DOHH2 (cell line): ENCODE data around the gene CTCF.
A peak's percentile ranks its signal among the peaks of the same experiment; 100 is the strongest.

ENCODE experiments used
- H3F3A ChIP-seq: fragments of 200-600 bp; sonication (generic), shearing (Covaris generic); 2 replicates; pipeline ENCODE4 v1.6.0; 2016; ENCODE audit warnings: antibody characterized with exemption, mild to moderate bottlenecking; ENCODE audit not compliant: control insufficient read depth, insufficient read depth
- H3K27ac ChIP-seq: fragments of 200-600 bp; sonication (generic); 2 replicates; pipeline ENCODE4 v1.5.1; 2014; ENCODE audit warnings: low read depth, mild to moderate bottlenecking, low read length, moderate library complexity
- H3K27me3 ChIP-seq: fragments of 200-600 bp; sonication (generic); 2 replicates; pipeline ENCODE4 v1.6.1; 2014; ENCODE audit warnings: mild to moderate bottlenecking, low read length, mixed read lengths; ENCODE audit not compliant: control insufficient read depth
- H3K36me3 ChIP-seq: fragments of 200-600 bp; sonication (generic); 2 replicates; pipeline ENCODE4 v1.6.1; 2014; ENCODE audit warnings: mild to moderate bottlenecking, low read length, moderate library complexity, mixed read lengths; ENCODE audit not compliant: control insufficient read depth
- H3K4me1 ChIP-seq: fragments of 200-600 bp; sonication (generic); 2 replicates; pipeline ENCODE4 v1.6.1; 2014; ENCODE audit warnings: mild to moderate bottlenecking, low read length, mixed read lengths; ENCODE audit not compliant: control insufficient read depth
- H3K4me2 ChIP-seq: fragments of 200-600 bp; sonication (generic); 2 replicates; pipeline ENCODE4 v1.6.0; 2014; ENCODE audit warnings: mild to moderate bottlenecking, low read length, moderate library complexity
- H3K4me3 ChIP-seq: fragments of 200-600 bp; sonication (generic); 2 replicates; pipeline ENCODE4 v1.5.1; 2014; ENCODE audit warnings: mild to moderate bottlenecking, low read length, mixed read lengths
- H3K79me2 ChIP-seq: fragments of 200-600 bp; sonication (generic); 2 replicates; pipeline ENCODE4 v1.6.1; 2014; ENCODE audit warnings: mild to moderate bottlenecking, low read length, mixed read lengths; ENCODE audit not compliant: control insufficient read depth
- H3K9me2 ChIP-seq: fragments of 200-600 bp; sonication (generic); replicated peaks from 2 replicates; pipeline ENCODE4 v1.6.1; 2014; ENCODE audit warnings: mild to moderate bottlenecking, low read length, mixed read lengths; ENCODE audit not compliant: control insufficient read depth
- H3K9me3 ChIP-seq: fragments of 200-600 bp; sonication (generic); 2 replicates; pipeline ENCODE4 v1.6.1; 2014; ENCODE audit warnings: antibody characterized with exemption, low read length, mixed read lengths; ENCODE audit not compliant: control insufficient read depth, insufficient read depth
- H4K20me1 ChIP-seq: fragments of 200-600 bp; sonication (generic); 2 replicates; pipeline ENCODE4 v1.6.0; 2014; ENCODE audit warnings: low read depth, mild to moderate bottlenecking, antibody characterized with exemption, low read length, moderate library complexity; ENCODE audit not compliant: control insufficient read depth, insufficient read depth
- EZH2phosphoT487 ChIP-seq: fragments of 200-600 bp; sonication (generic); IDR thresholded peaks from 2 replicates; pipeline ENCODE4 v1.6.1; 2017; ENCODE audit warnings: borderline replicate concordance, mild to moderate bottlenecking, antibody characterized with exemption, low read length, moderate library complexity, mixed read lengths
- TF ChIP-seq, protein P1 (sequence below): fragments of 200-600 bp; sonication (generic); IDR thresholded peaks from one replicate; pipeline ENCODE4 v1.5.1; 2014; ENCODE audit warnings: antibody characterized with exemption, mild to moderate bottlenecking, low read depth, low read length; ENCODE audit not compliant: poor library complexity, severe bottlenecking

Gene CTCF

DNA sequence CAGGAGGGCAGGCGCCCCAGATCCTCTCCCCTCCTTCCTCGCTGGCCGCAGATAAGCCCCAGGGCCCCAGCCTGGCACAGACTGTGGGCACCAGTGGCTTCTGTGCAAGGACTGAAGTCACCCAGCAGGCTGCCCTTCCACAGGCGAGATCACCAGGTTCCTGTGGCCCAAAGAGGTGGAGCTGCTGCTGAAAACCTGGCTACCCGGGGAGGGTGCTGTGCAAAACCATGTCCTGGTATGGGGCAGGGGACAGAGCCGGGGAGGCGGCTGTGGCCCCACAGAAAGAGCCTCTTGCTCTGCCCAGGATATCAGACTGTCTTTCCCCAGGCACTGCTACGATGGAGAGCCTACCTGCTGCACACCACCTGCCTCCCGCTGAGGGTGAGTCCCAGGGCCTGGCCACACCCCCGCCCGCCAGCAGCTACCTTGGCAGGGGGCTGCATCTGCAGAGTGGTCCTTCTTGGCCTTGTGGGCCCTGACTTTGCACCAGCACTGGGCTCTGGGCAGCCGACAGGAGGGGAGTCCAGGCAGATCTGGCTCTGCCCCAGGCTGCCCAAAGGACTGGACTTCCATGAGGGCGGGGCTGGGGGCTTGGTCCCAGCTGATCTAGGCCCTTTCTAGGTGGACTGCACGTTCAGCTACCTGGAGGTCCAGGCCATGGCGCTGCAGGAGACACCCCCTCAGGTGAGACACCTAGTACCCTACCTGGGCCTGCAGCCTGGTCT, 83.2 kb downstream of the CTCF start:
- peaks cover 45% of the 10 kb centered on the region for H3K36me3 ChIP-seq
- peak overlapping the region; percentile 91 for H3K4me3 ChIP-seq
- no peak for TF ChIP-seq EZH2phosphoT487
- TF ChIP-seq, protein P1, sequence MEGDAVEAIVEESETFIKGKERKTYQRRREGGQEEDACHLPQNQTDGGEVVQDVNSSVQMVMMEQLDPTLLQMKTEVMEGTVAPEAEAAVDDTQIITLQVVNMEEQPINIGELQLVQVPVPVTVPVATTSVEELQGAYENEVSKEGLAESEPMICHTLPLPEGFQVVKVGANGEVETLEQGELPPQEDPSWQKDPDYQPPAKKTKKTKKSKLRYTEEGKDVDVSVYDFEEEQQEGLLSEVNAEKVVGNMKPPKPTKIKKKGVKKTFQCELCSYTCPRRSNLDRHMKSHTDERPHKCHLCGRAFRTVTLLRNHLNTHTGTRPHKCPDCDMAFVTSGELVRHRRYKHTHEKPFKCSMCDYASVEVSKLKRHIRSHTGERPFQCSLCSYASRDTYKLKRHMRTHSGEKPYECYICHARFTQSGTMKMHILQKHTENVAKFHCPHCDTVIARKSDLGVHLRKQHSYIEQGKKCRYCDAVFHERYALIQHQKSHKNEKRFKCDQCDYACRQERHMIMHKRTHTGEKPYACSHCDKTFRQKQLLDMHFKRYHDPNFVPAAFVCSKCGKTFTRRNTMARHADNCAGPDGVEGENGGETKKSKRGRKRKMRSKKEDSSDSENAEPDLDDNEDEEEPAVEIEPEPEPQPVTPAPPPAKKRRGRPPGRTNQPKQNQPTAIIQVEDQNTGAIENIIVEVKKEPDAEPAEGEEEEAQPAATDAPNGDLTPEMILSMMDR = no peak
- no peaks in the 10 kb centered on the region for H3K9me3 ChIP-seq
- peaks cover 4% of the 10 kb centered on the region for H3F3A ChIP-seq
- peaks cover 25% of the 10 kb centered on the region for H3K4me1 ChIP-seq
- peak overlapping the region; percentile 79 for H3K27ac ChIP-seq
- H3K79me2 ChIP-seq = peaks cover 24% of the 10 kb centered on the region
- H3K4me2 ChIP-seq = peak overlapping the region; percentile 91
- H3K27me3 ChIP-seq = no peaks in the 10 kb centered on the region
- H4K20me1 ChIP-seq = no peaks in the 10 kb centered on the region
- no peaks in the 10 kb centered on the region for H3K9me2 ChIP-seq

DNA sequence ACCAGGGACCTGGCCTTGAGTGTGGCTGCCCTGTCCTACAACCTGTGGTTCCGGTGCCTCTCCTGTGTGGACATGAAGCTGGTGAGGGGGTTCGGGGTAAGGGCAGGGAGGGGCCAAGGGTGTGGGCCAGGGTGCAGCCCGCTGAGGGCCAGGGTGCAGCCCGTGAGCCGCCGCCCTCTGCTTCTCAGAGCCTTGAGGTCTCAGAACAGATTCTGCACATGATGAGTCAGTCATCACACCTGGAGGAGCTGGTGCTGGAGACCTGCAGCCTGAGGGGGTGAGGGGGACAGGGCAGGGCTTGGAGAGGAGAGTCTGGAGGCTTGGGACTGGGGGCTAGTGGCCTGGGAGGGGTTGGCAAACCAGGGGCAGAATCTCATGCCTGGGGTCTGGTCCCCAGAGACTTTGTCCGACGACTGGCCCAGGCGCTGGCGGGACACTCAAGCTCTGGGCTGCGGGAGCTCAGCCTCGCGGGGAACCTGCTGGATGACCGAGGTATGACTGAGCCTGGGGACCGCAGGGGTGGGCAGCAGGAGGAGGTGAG, 84.9 kb downstream of the CTCF start:
- Histone ChIP-seq H3K4me2 (no peak overlapping the region), H3K27me3 (no peaks in the 10 kb centered on the region), H3K27ac (no peak overlapping the region), H3K4me1 (peaks cover 25% of the 10 kb centered on the region), H3K79me2 (peaks cover 24% of the 10 kb centered on the region), H4K20me1 (no peaks in the 10 kb centered on the region), H3K9me3 (no peaks in the 10 kb centered on the region), H3F3A (peaks cover 4% of the 10 kb centered on the region), H3K36me3 (peaks cover 60% of the 10 kb centered on the region), H3K9me2 (no peaks in the 10 kb centered on the region), H3K4me3 (no peak overlapping the region)
- TF ChIP-seq, protein P1 = no peak
- TF ChIP-seq EZH2phosphoT487 = no peak

DNA sequence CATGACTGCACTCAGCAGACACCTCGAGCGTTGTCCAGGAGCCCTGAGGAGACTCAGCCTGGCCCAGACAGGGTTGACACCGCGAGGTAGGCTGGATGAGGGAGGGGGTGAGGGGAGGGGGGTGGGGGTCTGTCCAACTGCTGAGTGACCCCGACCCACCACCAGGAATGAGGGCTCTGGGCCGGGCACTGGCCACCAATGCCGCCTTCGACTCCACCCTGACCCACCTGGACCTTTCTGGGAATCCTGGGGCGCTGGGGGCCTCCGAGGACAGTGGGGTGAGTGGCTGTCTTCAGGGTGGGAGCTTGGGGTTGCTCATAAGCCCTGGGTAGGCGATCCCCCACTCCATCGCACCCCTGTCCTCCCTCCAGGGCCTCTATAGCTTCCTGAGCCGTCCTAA, 85.4 kb downstream of the CTCF start:
- Histone ChIP-seq H3K79me2 (peaks cover 24% of the 10 kb centered on the region), H3K9me2 (no peaks in the 10 kb centered on the region), H3K27me3 (no peaks in the 10 kb centered on the region), H3K36me3 (peaks cover 62% of the 10 kb centered on the region), H3K27ac (no peak overlapping the region), H3K4me1 (peaks cover 25% of the 10 kb centered on the region), H3K9me3 (no peaks in the 10 kb centered on the region), H3K4me3 (no peak overlapping the region), H3K4me2 (no peak overlapping the region), H3F3A (peaks cover 4% of the 10 kb centered on the region), H4K20me1 (no peaks in the 10 kb centered on the region)
- no peak for TF ChIP-seq EZH2phosphoT487
- TF ChIP-seq, protein P1 = no peak
